CD4-positive, alpha-beta memory T cell (primary cell): ENCODE data around the gene NDUFA6. TPM values are rescaled to one million over a fixed set of nuclear protein-coding genes. Genes with fewer than 3 reads are reported as not detected.

Experiments
- CTCF ChIA-PET: fragments of 350-600 bp; sonication (Branson Sonifier 250); formaldehyde crosslinking; loops from one replicate; lab custom pipeline; 2021; ENCODE audit warnings: inconsistent platforms; ENCODE audit not compliant: partially characterized antibody; lab: Charles Lee
- POLR2A ChIA-PET: fragments of 350-600 bp; sonication (Branson Sonifier 250); formaldehyde crosslinking; loops from one replicate; lab custom pipeline; 2021; ENCODE audit not compliant: partially characterized antibody; lab: Charles Lee
- DNase-seq, 5 donors: peaks; one replicate each; pipeline versions ENCODE4 v3.0.0 to v3.0.0-alpha.2; 2020 to 2022; ENCODE audit warnings: mixed read lengths in 1 of 5
- H3K27ac ChIP-seq: one replicate; pipeline ENCODE4 v1.7.0; 2013; ENCODE audit warnings: low read depth, low read length
- H3K27me3 ChIP-seq: 2 replicates; pipeline ENCODE4 v1.7.0; 2013; ENCODE audit warnings: mild to moderate bottlenecking, low read length, moderate library complexity; ENCODE audit not compliant: insufficient read depth
- H3K36me3 ChIP-seq: 2 replicates; pipeline ENCODE4 v1.7.0; 2013; ENCODE audit warnings: mild to moderate bottlenecking, low read length, moderate library complexity; ENCODE audit not compliant: insufficient read depth
- H3K4me1 ChIP-seq: 2 replicates; pipeline ENCODE4 v1.7.0; 2013; ENCODE audit warnings: mild to moderate bottlenecking, low read length, moderate library complexity; ENCODE audit not compliant: insufficient read depth
- H3K4me3 ChIP-seq, 2 donors: one replicate each; pipeline ENCODE4 v1.7.0; 2013; ENCODE audit warnings: low read length in 2 of 2, mild to moderate bottlenecking in 1 of 2
- H3K9me3 ChIP-seq, 2 donors: one replicate each; pipeline ENCODE4 v1.7.0; 2013; ENCODE audit warnings: low read length in 2 of 2, control low read depth in 1 of 2; ENCODE audit not compliant: control insufficient read depth in 1 of 2
- H3K27ac Mint-ChIP-seq, 7 donors: one replicate each; pipeline ENCODE4 v1.8.0; 2020 to 2021; ENCODE audit warnings: mixed read lengths in 7 of 7, mild to moderate bottlenecking in 6 of 7, inconsistent platforms in 3 of 7, moderate library complexity in 3 of 7
- H3K27me3 Mint-ChIP-seq, 2 donors: one replicate each; pipeline ENCODE4 v1.8.0; 2020 to 2021; ENCODE audit warnings: mixed read lengths in 2 of 2
- H3K36me3 Mint-ChIP-seq, 2 donors: one replicate each; pipeline ENCODE4 v1.8.0; 2020 to 2021; ENCODE audit warnings: mixed read lengths in 2 of 2, inconsistent platforms in 1 of 2, mild to moderate bottlenecking in 1 of 2
- H3K4me1 Mint-ChIP-seq, 4 donors: one replicate each; pipeline ENCODE4 v1.8.0; 2020 to 2021; ENCODE audit warnings: mixed read lengths in 4 of 4, mild to moderate bottlenecking in 1 of 4
- H3K4me3 Mint-ChIP-seq, 8 donors: one replicate each; pipeline ENCODE4 v1.8.0; 2020 to 2021; ENCODE audit warnings: mixed read lengths in 8 of 8, mild to moderate bottlenecking in 7 of 8, moderate library complexity in 6 of 8, inconsistent platforms in 3 of 8
- H3K9me3 Mint-ChIP-seq, 8 donors: one replicate each; pipeline ENCODE4 v1.8.0; 2020 to 2021; ENCODE audit warnings: mixed read lengths in 8 of 8, mild to moderate bottlenecking in 5 of 8, inconsistent platforms in 3 of 8, moderate library complexity in 1 of 8
- intact Hi-C: fragments of 100-400 bp; cut with micrococcal nuclease; formaldehyde crosslinking; loops from one replicate; pipeline ENCODE4 v1.15.1; 2023
- polyA plus RNA-seq, 2 donors: library from polyadenylated mRNA; unstranded; fragments of 300-500 nt; fragmentation: Illumina TruSeq; gene quantifications; one replicate each; pipeline ENCODE4 v1.2.3, GENCODE V29; 2021
- total RNA-seq, 2 experiments: library from RNA; stranded (reverse); gene quantifications; one replicate each; pipeline ENCODE4 v1.2.3, GENCODE V29; 2021

NDUFA6 gene
- total and polyA plus RNA-seq, 4 experiments from 2014 or later = 42.1 to 153 (median 90.8) TPM

- intact Hi-C loops = no loop called here
- H3K36me3 Mint-ChIP-seq = peaks cover 52 to 62% of the 10 kb centered on the region in 2 donors
- no peaks in the 10 kb centered on the region for H3K27me3 Mint-ChIP-seq
- H3K4me3 Mint-ChIP-seq = no peak overlapping the region
- Histone ChIP-seq H3K4me1 (no peaks in the 10 kb centered on the region), H3K9me3 (peaks cover 0 to 3% of the 10 kb centered on the region in 2 donors), H3K27me3 (no peaks in the 10 kb centered on the region), H3K36me3 (peaks cover 38% of the 10 kb centered on the region), H3K27ac (no peak overlapping the region), H3K4me3 (no peak overlapping the region)
- H3K4me1 Mint-ChIP-seq = peaks cover 0 to 2% (median 0%) of the 10 kb centered on the region in 4 donors
- peak overlapping the region in 1 of 7 donors; percentile 4 for H3K27ac Mint-ChIP-seq
- POLR2A ChIA-PET = interaction anchor here (0.9 to 1.2 kb wide), 2 partner anchors 9 to 18 kb away, joined by 3 to 4 read pairs; partner anchors contain the start of gene SMDT1
- H3K9me3 Mint-ChIP-seq = peaks cover 0 to 16% (median 11%) of the 10 kb centered on the region in 8 donors
- CTCF ChIA-PET = interaction anchor here (0.8 kb wide), 1 partner anchor 569 kb away, joined by 3 read pairs; no protein-coding TSS in a partner anchor
- DNase-seq = no peak
These were observed 29.5 kb downstream of the NDUFA6 start for GRCh38 chr22:42061041-42061440.

GRCh38 chr22:42060489-42060888, 30.1 kb downstream of the NDUFA6 start:
- no peak overlapping the region for H3K4me3 Mint-ChIP-seq
- peaks cover 0 to 2% (median 0%) of the 10 kb centered on the region in 4 donors for H3K4me1 Mint-ChIP-seq
- no peaks in the 10 kb centered on the region for H3K4me1 ChIP-seq
- no peak for DNase-seq
- no peak overlapping the region for H3K4me3 ChIP-seq
- H3K9me3 Mint-ChIP-seq = peaks cover 0 to 17% (median 11%) of the 10 kb centered on the region in 8 donors
- H3K27me3 Mint-ChIP-seq = no peaks in the 10 kb centered on the region
- ChIA-PET CTCF (no interaction called here), POLR2A (interaction anchor here (0.9 to 1.2 kb wide), 2 partner anchors 9 to 19 kb away, joined by 3 to 4 read pairs; partner anchors contain the start of gene SMDT1)
- intact Hi-C loops = no loop called here
- peaks cover 49 to 62% of the 10 kb centered on the region in 2 donors for H3K36me3 Mint-ChIP-seq
- H3K27ac Mint-ChIP-seq = no peak overlapping the region
- no peak overlapping the region for H3K27ac ChIP-seq
- H3K9me3 ChIP-seq = peaks cover 0 to 3% of the 10 kb centered on the region in 2 donors
- peaks cover 37% of the 10 kb centered on the region for H3K36me3 ChIP-seq
- no peaks in the 10 kb centered on the region for H3K27me3 ChIP-seq

DNA sequence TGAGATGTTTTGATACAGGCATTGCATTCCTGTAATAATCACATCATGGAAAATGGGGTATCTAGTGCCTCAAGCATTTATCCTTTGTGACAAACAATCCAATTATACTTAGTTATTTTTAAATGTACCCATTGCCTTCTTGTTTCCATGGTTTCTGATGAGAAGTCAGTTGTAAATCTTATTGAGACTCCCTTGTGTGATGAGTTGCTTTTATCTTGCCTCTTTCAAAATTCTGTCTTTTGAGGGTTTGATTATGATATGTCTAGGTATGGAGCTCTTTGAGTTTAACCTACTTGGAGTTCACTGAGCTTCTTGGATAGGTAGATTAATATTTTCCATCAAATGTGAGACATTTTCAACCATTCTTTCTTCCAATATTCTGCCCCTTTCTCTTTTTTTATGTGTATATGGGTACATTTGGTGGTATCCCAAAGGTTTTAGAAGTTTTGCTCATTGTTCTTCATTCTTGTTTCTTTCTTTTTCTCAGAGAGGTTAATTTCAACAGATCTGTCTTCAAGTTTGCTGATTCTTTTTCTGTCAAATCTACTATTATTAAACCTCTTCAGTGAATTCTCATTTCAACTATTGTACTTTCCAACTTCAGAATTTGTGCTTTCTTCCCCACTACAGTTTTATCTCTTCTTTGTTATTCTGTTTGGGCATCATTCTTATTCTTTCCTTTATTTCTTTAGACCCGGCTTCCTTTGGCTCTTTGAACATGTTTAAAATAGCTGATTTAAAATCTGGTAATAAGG, 33.6 kb downstream of the NDUFA6 start:
- Histone ChIP-seq H3K4me1 (no peaks in the 10 kb centered on the region), H3K4me3 (no peak overlapping the region), H3K27me3 (no peaks in the 10 kb centered on the region), H3K27ac (no peak overlapping the region), H3K36me3 (peaks cover 25% of the 10 kb centered on the region), H3K9me3 (peaks cover 0 to 3% of the 10 kb centered on the region in 2 donors)
- no peak for DNase-seq
- ChIA-PET POLR2A (no interaction called here), CTCF (no interaction called here)
- H3K27ac Mint-ChIP-seq = no peak overlapping the region
- intact Hi-C loops = no loop called here
- no peak overlapping the region for H3K4me3 Mint-ChIP-seq
- no peaks in the 10 kb centered on the region for H3K4me1 Mint-ChIP-seq
- H3K27me3 Mint-ChIP-seq = no peaks in the 10 kb centered on the region
- H3K36me3 Mint-ChIP-seq = peaks cover 26 to 41% of the 10 kb centered on the region in 2 donors
- H3K9me3 Mint-ChIP-seq = peaks cover 0 to 17% (median 11%) of the 10 kb centered on the region in 8 donors

- H3K27me3 Mint-ChIP-seq = no peaks in the 10 kb centered on the region
- H3K9me3 Mint-ChIP-seq = peaks cover 0 to 15% (median 9%) of the 10 kb centered on the region in 8 donors
- no peak for DNase-seq
- no peak overlapping the region for H3K4me3 ChIP-seq
- ChIA-PET CTCF (no interaction called here), POLR2A (no interaction called here)
- no peak overlapping the region for H3K27ac ChIP-seq
- H3K27me3 ChIP-seq = no peaks in the 10 kb centered on the region
- intact Hi-C loops = no loop called here
- no peak overlapping the region for H3K4me3 Mint-ChIP-seq
- peak overlapping the region in 1 of 7 donors; percentile 69 for H3K27ac Mint-ChIP-seq
- H3K4me1 Mint-ChIP-seq = no peaks in the 10 kb centered on the region
- peaks cover 0 to 3% of the 10 kb centered on the region in 2 donors for H3K9me3 ChIP-seq
- H3K36me3 ChIP-seq = no peaks in the 10 kb centered on the region
- H3K4me1 ChIP-seq = no peaks in the 10 kb centered on the region
- H3K36me3 Mint-ChIP-seq = peaks cover 8 to 9% of the 10 kb centered on the region in 2 donors
These were observed 37.8 kb downstream of the NDUFA6 start for GRCh38 chr22:42052765-42053164.

DNA sequence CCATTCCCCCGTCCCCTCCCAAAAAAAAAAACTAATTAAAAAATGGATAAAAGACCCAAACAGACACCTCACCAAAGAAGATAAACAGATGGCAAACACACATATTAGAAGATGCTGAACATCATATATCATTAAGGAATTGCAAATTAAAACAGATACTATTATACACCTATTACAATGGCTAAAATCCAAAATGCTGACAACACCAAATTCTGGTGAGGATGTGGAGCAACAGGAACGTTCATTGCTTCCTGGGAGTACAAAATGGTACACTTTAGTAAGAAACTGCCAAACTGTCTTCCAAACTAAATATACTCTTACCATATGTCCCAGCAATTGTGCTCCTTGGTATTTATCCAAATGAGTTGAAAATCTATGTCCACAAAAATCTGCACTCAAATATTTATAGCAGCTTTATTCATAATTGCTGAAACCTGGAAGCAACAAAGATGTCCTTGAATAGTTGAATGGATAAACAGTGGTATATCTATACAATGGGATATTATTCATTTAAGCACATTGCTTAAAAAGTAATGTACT, 39.9 kb downstream of the NDUFA6 start:
- intact Hi-C loops = no loop called here
- no peaks in the 10 kb centered on the region for H3K4me1 Mint-ChIP-seq

DNA sequence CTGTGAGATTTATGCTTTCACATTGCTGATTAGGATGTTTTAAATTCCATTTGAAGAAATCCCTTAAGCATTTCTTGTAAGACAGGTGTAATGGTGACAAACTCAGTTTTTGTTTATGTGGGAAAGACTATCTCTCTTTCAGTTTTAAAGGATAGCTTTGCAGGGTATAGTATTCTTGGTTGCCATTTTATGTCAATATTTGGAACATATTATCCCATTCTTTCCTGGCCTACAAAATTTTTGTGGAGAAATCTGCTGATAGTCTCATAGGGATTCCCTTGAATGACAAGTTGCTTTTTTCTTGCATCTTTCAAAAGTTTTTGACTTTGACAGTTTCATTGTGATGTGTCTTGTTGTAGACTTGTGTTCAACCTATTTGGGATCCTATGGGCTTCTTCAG, 48.8 kb downstream of the NDUFA6 start:
- Histone ChIP-seq H3K27ac (no peak overlapping the region), H3K4me1 (no peaks in the 10 kb centered on the region), H3K27me3 (no peaks in the 10 kb centered on the region), H3K9me3 (peaks cover 0 to 7% of the 10 kb centered on the region in 2 donors), H3K36me3 (no peaks in the 10 kb centered on the region), H3K4me3 (no peak overlapping the region)
- intact Hi-C loops = no loop called here
- DNase-seq = no peak
- H3K27me3 Mint-ChIP-seq = no peaks in the 10 kb centered on the region
- peaks cover 0 to 1% (median 0%) of the 10 kb centered on the region in 4 donors for H3K4me1 Mint-ChIP-seq
- no peak overlapping the region for H3K4me3 Mint-ChIP-seq
- H3K27ac Mint-ChIP-seq = peak overlapping the region in 1 of 7 donors; percentile 47
- H3K9me3 Mint-ChIP-seq = peaks cover 0 to 18% (median 16%) of the 10 kb centered on the region in 8 donors
- H3K36me3 Mint-ChIP-seq = peaks cover under 1 to 5% of the 10 kb centered on the region in 2 donors
- ChIA-PET CTCF (interaction anchor here (0.7 to 1.4 kb wide), 2 partner anchors 260 to 403 kb away, joined by 3 read pairs; no protein-coding TSS in a partner anchor), POLR2A (no interaction called here)

More for the DNA sequence above, 39.9 kb downstream of the NDUFA6 start:
- H3K4me1 ChIP-seq = no peaks in the 10 kb centered on the region
- no peaks in the 10 kb centered on the region for H3K9me3 ChIP-seq
- ChIA-PET CTCF (no interaction called here), POLR2A (no interaction called here)
- H3K27me3 ChIP-seq = no peaks in the 10 kb centered on the region
- no peak overlapping the region for H3K27ac Mint-ChIP-seq
- H3K36me3 Mint-ChIP-seq = no peaks in the 10 kb centered on the region
- no peak overlapping the region for H3K4me3 ChIP-seq
- no peak for DNase-seq
- H3K9me3 Mint-ChIP-seq = no peaks in the 10 kb centered on the region
- H3K27me3 Mint-ChIP-seq = no peaks in the 10 kb centered on the region
- H3K27ac ChIP-seq = no peak overlapping the region
- no peaks in the 10 kb centered on the region for H3K36me3 ChIP-seq
- no peak overlapping the region for H3K4me3 Mint-ChIP-seq

DNA sequence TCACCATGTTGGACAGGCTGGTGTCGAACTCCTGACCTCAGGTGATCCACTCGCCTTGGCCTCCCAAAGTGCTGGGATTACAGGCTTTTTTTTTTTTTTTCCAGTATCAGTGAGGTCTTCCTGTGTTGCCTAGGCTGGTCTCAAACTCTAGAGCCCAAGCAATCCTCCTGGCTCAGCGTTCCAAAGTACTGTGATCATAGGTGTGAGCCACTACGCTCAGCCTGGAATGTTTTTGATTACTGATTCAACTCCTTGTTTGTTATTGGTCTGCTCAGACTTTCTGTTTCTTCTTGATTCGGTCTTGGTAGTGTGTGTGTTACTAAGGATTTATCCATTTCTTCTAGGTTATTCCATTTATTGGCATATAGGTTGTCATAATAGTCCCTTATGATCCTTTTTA, 51.3 kb downstream of the NDUFA6 start:
- Mint-ChIP-seq H3K27ac (peak overlapping the region in 1 of 7 donors; percentile 61), H3K36me3 (peaks cover 5 to 13% of the 10 kb centered on the region in 2 donors), H3K9me3 (peaks cover 0 to 30% (median 18%) of the 10 kb centered on the region in 8 donors), H3K4me3 (no peak overlapping the region), H3K27me3 (no peaks in the 10 kb centered on the region), H3K4me1 (peaks cover 0 to 1% (median 0%) of the 10 kb centered on the region in 4 donors)
- Histone ChIP-seq H3K27me3 (no peaks in the 10 kb centered on the region), H3K9me3 (peaks cover 0 to 7% of the 10 kb centered on the region in 2 donors), H3K4me1 (no peaks in the 10 kb centered on the region), H3K4me3 (no peak overlapping the region), H3K27ac (no peak overlapping the region), H3K36me3 (no peaks in the 10 kb centered on the region)
- ChIA-PET CTCF (no interaction called here), POLR2A (no interaction called here)
- intact Hi-C loops = no loop called here
- no peak for DNase-seq
